Measurements from ENCODE around the gene PSMA5. TPM values are rescaled to one million over a fixed set of nuclear protein-coding genes. Genes with fewer than 3 reads are reported as not detected.

PSMA5 gene
- total RNA-seq, 2 donors from 2014 or later, result 8.6 to 8.9 TPM

- DNase-seq (no peak), ATAC-seq (no peak)
- no peaks in the 10 kb centered on the region for H3K9me3 ChIP-seq
- no peaks in the 10 kb centered on the region for H3K27me3 ChIP-seq
- 91 to 95% methylated on average over 7 of the region's 7 CpGs for WGBS, 2 donors
- peaks cover 25% of the 10 kb centered on the region for H3K4me1 ChIP-seq
- TF ChIP-seq, protein P1, sequence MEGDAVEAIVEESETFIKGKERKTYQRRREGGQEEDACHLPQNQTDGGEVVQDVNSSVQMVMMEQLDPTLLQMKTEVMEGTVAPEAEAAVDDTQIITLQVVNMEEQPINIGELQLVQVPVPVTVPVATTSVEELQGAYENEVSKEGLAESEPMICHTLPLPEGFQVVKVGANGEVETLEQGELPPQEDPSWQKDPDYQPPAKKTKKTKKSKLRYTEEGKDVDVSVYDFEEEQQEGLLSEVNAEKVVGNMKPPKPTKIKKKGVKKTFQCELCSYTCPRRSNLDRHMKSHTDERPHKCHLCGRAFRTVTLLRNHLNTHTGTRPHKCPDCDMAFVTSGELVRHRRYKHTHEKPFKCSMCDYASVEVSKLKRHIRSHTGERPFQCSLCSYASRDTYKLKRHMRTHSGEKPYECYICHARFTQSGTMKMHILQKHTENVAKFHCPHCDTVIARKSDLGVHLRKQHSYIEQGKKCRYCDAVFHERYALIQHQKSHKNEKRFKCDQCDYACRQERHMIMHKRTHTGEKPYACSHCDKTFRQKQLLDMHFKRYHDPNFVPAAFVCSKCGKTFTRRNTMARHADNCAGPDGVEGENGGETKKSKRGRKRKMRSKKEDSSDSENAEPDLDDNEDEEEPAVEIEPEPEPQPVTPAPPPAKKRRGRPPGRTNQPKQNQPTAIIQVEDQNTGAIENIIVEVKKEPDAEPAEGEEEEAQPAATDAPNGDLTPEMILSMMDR (IDR thresholded peaks at IDR 0.05), result no peak
- TF ChIP-seq POLR2A (IDR thresholded peaks at IDR 0.05), result no peak
- no peak overlapping the region for H3K4me3 ChIP-seq
- H3K27ac ChIP-seq, result peak overlapping the region in 2 of 4 donors; percentile 26 to 43
- intact Hi-C loops (cut with DNase I), result no loop called here
- no peaks in the 10 kb centered on the region for H3K36me3 ChIP-seq (replicated peaks in 1 of 2; ENCODE audit: insufficient read depth in 1 of 2, low read depth in 2 of 2)
Observed at GRCh38 chr1:109383854-109384253, 42.4 kb downstream of the PSMA5 start.

GRCh38 chr1:109383087-109383779 is 43.0 kb downstream of the PSMA5 start:
- Histone ChIP-seq H3K36me3 (replicated peaks in 1 of 2; ENCODE audit: insufficient read depth in 1 of 2, low read depth in 2 of 2) (no peaks in the 10 kb centered on the region), H3K27ac (peak overlapping the region in 2 of 4 donors; percentile 26 to 43), H3K9me3 (no peaks in the 10 kb centered on the region), H3K4me1 (peaks cover 24% of the 10 kb centered on the region), H3K4me3 (no peak overlapping the region), H3K27me3 (no peaks in the 10 kb centered on the region)
- ATAC-seq, result peak; percentile 56
- WGBS, 2 donors, result 42 to 46% methylated on average over 2 of the region's 2 CpGs
- intact Hi-C loops (cut with DNase I), result no loop called here
- no peak for TF ChIP-seq POLR2A (IDR thresholded peaks at IDR 0.05)
- TF ChIP-seq, protein P1 (IDR thresholded peaks at IDR 0.05), result no peak
- DNase-seq, result peak in 1 of 4 donors; percentile 10

GRCh38 chr1:109381573-109381972 is 44.7 kb downstream of the PSMA5 start:
- TF ChIP-seq POLR2A (IDR thresholded peaks at IDR 0.05), result no peak
- TF ChIP-seq, protein P1 (IDR thresholded peaks at IDR 0.05), result no peak
- ATAC-seq (no peak), DNase-seq (no peak)
- Histone ChIP-seq H3K9me3 (no peaks in the 10 kb centered on the region), H3K4me1 (peaks cover 24% of the 10 kb centered on the region), H3K27ac (peak overlapping the region in 1 of 4 donors; percentile 4), H3K4me3 (no peak overlapping the region), H3K27me3 (no peaks in the 10 kb centered on the region), H3K36me3 (replicated peaks in 1 of 2; ENCODE audit: insufficient read depth in 1 of 2, low read depth in 2 of 2) (no peaks in the 10 kb centered on the region)
- intact Hi-C loops (cut with DNase I), result no loop called here
- 42 to 48% methylated on average over 2 of the region's 2 CpGs for WGBS, 2 donors

GRCh38 chr1:109379907-109380306 is 46.3 kb downstream of the PSMA5 start:
- H3K27me3 ChIP-seq, result no peaks in the 10 kb centered on the region
- WGBS, 2 donors, result 91 to 92% methylated on average over 3 of the region's 3 CpGs
- no peak overlapping the region for H3K4me3 ChIP-seq
- no peak for ATAC-seq
- no peak overlapping the region for H3K27ac ChIP-seq
- no peaks in the 10 kb centered on the region for H3K9me3 ChIP-seq
- H3K36me3 ChIP-seq (replicated peaks in 1 of 2; ENCODE audit: insufficient read depth in 1 of 2, low read depth in 2 of 2), result no peaks in the 10 kb centered on the region
- DNase-seq, result no peak
- H3K4me1 ChIP-seq, result peaks cover 9% of the 10 kb centered on the region
- TF ChIP-seq POLR2A (IDR thresholded peaks at IDR 0.05), result no peak
- TF ChIP-seq, protein P1 (IDR thresholded peaks at IDR 0.05), result no peak
- intact Hi-C loops (cut with DNase I), result no loop called here

- Histone ChIP-seq H3K4me1 (peaks cover 8% of the 10 kb centered on the region), H3K4me3 (no peak overlapping the region), H3K27me3 (no peaks in the 10 kb centered on the region), H3K36me3 (replicated peaks in 1 of 2; ENCODE audit: insufficient read depth in 1 of 2, low read depth in 2 of 2) (no peaks in the 10 kb centered on the region), H3K9me3 (no peaks in the 10 kb centered on the region), H3K27ac (no peak overlapping the region)
- DNase-seq (no peak), ATAC-seq (no peak)
- TF ChIP-seq, protein P1 (IDR thresholded peaks at IDR 0.05), result no peak
- TF ChIP-seq POLR2A (IDR thresholded peaks at IDR 0.05), result no peak
- 80 to 86% methylated on average over 3 of the region's 3 CpGs for WGBS, 2 donors
- intact Hi-C loops (cut with DNase I), result no loop called here
Observed at GRCh38 chr1:109379422-109379821, 46.8 kb downstream of the PSMA5 start.
